Stimulated activated CD4-positive, alpha-beta T cell treated with anti-CD3 and anti-CD28 coated beads, Interleukin-12 subunit alpha, Interleukin-12 subunit beta, amount 100 ng/mL, for 4 hours (primary cell): ENCODE data around the gene GSTM1.
"Not testable (repeated sequence)": the region's sequence is repeated elsewhere in the genome, so short reads cannot be mapped to it uniquely, and the experiment has no call there.

Source experiments
- DNase-seq: peaks from one replicate; pipeline ENCODE4 v3.0.0-alpha.2; 2020

Gene GSTM1

DNA sequence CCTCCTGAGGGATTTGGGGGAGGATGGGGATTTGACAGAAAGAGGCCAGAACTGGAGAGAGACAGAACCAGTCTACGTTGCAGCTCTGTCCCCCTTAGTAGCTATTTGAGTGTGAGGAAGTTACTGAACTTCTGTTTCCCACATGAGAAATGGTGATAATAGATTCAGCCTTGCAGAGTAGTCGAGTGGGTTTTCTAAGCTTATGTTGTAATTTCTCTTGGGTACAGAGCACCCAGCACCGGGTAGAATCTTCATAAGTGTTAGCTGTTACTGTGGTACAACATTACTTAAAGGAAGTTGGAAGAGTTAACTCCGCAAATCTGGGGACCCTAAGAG, 27.0 kb upstream of the GSTM1 start:
- not testable (repeated sequence) for DNase-seq

- DNase-seq, result no peak
Measured at GRCh38 chr1:109661391-109661790, 26.2 kb upstream of the GSTM1 start.

DNA sequence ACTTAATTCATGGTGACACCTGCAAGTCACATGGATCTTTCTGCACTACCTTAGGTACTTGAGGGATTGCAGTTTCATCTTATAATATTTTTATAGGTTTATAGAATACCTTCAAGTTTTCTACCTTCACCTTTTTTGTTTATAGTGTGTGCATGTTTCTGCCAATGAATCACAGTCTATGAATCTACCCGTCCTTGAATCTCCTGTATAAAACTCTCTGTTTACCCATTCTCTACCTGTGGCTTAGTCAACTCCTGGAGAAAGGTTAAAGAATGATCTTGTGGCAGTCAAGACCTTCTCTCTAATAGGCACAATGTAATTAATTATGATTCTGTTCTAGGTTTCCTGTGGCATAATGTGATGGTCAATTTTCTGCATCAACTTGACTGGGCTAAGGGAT, 22.9 kb upstream of the GSTM1 start:
- DNase-seq, result no peak

GRCh38 chr1:109667452-109668122, 20.0 kb upstream of the GSTM1 start, which contains the start of gene GSTM2:
TSS of gene GSTM2 (plus strand) at chr1:109668057. CDS start at chr1:109668116, 59 bp downstream.
- DNase-seq, result peak; percentile 77

DNA sequence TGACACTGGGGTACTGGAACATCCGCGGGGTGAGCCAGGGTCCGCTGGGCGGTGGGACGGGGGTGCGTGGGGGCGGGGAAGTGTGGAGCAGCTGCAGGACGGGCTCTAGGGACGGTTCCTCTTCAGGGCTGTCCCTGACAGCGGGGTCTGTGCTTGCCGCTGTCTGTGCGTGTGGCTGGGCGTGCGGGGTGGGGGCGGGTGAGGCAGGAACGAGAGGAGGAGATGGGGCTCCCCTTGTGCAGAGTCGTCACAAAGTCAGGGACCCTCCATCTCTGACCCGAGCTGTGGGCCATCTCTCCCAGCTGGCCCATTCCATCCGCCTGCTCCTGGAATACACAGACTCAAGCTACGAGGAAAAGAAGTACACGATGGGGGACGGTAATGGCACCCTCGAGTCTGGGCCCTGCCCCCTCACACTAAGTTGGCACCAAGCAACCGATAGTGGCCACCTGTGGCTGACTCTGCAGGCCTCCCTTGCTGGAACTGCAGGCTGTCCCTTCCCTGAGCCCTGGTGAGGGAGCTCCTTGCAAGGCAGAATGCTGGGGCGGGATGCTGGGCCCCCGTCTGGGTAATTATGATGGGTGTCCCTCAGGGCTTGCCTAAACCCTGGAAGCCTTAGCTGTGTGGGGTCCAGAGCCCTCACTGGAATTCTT, 19.4 kb upstream of the GSTM1 start:
- no peak for DNase-seq

GRCh38 chr1:109669246-109669948, 18.2 kb upstream of the GSTM1 start:
- no peak for DNase-seq

- DNase-seq, result not testable (repeated sequence)
Measured at GRCh38 chr1:109669949-109670302, 17.7 kb upstream of the GSTM1 start.

DNA sequence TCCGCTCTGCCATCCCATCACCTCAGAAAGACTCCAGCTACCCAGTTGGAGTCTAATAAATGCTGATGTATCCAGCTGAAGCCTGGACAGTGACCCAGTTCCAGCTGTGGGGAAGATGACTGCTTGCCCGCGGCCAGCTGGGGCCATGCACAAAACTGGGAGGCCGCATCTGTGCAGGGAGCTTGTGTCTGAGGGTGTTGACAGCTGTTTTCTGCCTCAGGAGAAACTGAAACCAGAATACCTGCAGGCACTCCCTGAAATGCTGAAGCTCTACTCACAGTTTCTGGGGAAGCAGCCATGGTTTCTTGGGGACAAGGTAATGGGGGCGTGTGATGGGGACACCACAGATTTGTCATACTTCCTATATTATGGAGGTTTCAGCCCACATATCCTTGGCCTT, 16.6 kb upstream of the GSTM1 start:
- no peak for DNase-seq

- not testable (repeated sequence) for DNase-seq
Measured at GRCh38 chr1:109673861-109674260, 13.8 kb upstream of the GSTM1 start.

GRCh38 chr1:109676683-109677381, 10.8 kb upstream of the GSTM1 start:
- DNase-seq, result not testable (repeated sequence)

DNA sequence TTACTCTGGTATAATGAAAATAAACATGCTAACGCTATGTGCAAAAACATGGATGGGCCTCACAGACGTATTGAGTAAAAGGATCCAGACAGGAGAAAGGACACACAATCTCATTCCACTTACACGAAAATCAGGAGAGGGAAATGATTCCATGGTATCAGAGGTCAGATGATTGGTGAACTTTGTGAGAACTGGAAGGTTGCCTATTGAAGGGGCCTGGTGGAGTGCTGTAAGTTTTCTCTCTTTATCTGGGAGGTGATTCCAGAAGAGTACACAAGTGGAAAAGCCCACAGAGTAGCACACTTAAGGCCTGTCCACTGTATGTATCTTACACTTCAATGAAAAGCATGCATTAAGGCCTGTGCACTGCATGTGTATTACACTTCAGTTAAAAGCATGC, 10.2 kb upstream of the GSTM1 start:
- DNase-seq, result no peak

DNA sequence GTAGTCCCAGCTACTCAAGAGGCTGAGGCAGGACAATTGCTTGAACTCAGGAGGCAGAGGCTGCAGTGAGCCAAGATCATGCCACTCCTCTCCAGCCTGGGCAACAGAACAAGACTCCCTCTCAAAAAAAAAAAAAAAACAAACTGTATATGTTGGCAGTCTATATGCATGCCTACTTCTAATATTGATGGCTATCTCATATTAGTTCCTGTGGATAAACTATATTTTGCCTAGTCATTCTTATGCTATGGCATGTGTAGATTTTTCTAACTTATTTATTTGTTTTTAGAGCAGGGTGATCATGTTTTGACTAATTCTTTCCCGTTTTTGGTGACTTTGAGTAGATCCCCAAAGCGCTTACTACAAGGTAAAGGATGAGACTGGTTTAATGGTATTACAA, 9.0 kb upstream of the GSTM1 start:
- not testable (repeated sequence) for DNase-seq

DNA sequence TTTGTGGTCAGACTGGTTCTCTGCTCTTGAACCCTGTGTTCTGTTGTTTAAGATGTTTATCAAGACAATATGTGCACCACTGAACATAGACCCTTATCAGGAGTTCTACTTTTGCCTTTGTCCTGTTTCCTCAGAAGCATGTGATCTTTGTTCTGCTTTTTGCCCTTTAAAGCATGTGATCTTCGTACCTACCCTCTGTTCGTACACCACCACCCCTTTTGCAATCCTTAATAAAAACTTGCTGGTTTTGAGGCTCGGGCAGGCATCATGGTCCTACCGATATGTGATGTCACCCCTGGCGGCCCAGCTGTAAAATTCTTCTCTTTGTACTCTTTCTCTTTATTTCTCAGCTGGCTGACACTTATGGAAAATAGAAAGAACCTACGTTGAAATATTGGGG, 2.8 kb upstream of the GSTM1 start:
- DNase-seq, result not testable (repeated sequence)

- DNase-seq, result not testable (repeated sequence)
Measured at GRCh38 chr1:109685399-109685798, 2.2 kb upstream of the GSTM1 start.

- not testable (repeated sequence) for DNase-seq
Measured at GRCh38 chr1:109685890-109686289, 1.7 kb upstream of the GSTM1 start.

DNA sequence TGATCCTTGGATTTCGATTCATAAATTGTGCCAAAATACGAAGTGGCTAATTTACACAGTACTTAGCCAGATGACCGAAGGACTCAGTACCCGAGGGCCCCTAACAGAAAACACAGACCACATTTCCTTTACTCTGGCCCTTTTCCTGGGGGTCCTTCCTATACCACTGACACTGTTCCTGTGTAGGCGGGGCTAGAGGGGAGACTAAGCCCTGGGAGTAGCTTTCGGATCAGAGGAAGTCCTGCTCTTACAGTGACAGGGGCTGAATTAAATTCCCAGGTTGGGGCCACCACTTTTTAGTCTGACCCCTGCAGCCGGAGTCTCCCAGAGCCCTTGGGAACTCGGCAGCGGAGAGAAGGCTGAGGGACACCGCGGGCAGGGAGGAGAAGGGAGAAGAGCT, 508 bp upstream of the GSTM1 start:
- DNase-seq, result not testable (repeated sequence)

DNA sequence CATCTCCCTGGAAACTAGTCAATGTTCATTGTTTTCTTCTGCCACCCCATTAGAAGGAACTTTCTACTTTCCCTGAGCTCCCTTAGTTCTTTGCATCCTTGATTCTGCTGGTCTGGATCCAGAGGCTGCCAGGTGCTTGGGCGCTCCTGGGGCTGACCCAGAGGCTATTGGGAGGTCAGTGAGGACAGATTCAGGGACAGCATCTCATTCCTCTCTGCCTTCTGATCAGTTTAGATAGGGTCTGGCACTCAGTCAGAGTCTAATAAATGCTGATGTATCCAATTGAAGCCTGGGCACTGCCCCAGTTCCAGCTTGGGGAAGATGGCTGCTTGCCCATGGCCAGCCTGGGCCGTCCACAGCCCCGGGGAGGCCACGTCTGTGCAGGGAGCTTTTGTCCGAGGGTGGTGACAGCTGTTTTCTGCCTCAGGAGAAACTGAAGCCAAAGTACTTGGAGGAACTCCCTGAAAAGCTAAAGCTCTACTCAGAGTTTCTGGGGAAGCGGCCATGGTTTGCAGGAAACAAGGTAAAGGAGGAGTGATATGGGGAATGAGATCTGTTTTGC, 2.3 kb downstream of the GSTM1 start:
- no peak for DNase-seq

DNA sequence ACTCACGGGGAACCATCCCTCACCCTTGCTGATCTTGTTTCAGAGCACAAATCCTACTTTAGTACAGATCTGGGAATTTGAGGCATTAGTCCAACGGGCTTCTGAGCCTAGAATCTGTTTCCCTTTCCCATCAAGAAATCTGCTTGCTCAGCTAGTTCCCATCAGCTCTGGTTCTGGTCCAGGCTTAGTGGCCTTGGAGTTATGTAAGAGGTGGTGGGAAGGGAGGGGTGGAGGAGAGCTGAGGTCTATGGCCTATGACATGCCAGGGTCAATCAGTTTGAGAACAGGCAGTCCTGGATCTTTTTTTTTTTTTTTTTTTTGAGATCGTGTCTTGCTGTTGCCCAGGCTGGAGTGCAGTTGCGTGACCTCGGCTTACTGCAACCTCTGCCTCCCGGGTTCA, 4.1 kb downstream of the GSTM1 start:
- no peak for DNase-seq

GRCh38 chr1:109694400-109694799, 6.8 kb downstream of the GSTM1 start:
- not testable (repeated sequence) for DNase-seq

GRCh38 chr1:109695138-109695537, 7.5 kb downstream of the GSTM1 start:
- DNase-seq, result not testable (repeated sequence)

- no peak for DNase-seq
Measured at GRCh38 chr1:109697066-109697465, 9.4 kb downstream of the GSTM1 start.

- DNase-seq, result not testable (repeated sequence)
Measured at GRCh38 chr1:109697861-109698260, 10.2 kb downstream of the GSTM1 start.

GRCh38 chr1:109702940-109703339, 15.3 kb downstream of the GSTM1 start:
- not testable (repeated sequence) for DNase-seq
